ENCODE measurements around the gene STRA6. TPM values are rescaled to one million over a fixed set of nuclear protein-coding genes. Genes with fewer than 3 reads are reported as not detected.

Gene STRA6
- polyA plus RNA-seq, 6 donors from 2014 or later: not detected

DNA sequence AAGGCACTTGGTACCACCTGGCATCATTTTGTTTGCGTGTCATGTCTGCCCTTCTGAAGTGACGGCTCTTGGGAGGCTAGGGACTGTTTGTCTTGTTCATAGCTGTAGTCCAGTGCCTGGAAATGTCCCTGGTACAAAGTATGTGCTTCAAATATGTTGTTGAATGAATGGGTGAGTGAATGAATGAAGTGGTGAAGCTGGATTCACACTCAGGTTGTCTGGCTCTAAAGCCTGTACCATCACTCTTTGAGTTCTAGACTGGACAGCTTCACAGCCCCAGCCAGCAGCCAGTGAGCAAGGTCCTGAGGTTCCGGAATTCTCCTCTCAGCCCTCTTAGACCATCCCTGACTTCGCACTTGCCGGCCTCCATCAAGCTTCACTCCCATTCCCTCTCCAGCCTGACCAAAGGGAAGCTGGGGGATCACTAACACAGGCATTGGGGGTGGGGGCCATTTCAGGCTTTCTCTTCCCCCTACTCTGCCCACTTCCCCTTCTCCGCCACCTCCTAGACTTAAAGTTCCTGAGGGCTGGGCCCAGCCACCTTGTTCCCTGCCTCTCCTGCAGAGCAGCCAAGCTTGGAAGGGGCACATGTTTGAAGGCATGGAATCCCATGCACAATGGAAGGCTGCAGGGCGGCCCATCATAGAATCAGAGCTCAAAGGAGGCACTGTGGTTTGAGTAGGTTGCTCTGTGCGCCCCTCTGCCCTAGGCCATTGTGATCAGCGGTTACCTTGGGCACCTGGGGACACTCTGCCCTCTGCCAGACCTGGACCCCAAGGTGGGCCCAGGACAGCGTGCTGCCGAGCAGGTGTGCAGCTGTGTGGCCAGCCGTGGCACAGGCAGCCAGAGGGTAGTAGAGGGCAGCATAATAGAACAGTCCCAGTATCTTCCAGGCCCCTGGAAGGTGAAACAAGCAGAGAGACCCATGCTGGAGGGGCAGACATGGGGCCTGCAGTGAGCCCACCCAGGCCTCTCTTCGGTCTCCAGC lies 7.7 kb downstream of the STRA6 start:
- Mint-ChIP-seq H3K4me3 (no peak overlapping the region), H3K4me1 (no peaks in the 10 kb centered on the region), H3K27me3 (peaks cover 0 to 13% (median 11%) of the 10 kb centered on the region in 3 donors), H3K9me3 (no peaks in the 10 kb centered on the region), H3K27ac (no peak overlapping the region), H3K36me3 (no peaks in the 10 kb centered on the region)
- ATAC-seq (ENCODE audit: low read depth in 2 of 2) (no peak), DNase-seq (no peak)

DNA sequence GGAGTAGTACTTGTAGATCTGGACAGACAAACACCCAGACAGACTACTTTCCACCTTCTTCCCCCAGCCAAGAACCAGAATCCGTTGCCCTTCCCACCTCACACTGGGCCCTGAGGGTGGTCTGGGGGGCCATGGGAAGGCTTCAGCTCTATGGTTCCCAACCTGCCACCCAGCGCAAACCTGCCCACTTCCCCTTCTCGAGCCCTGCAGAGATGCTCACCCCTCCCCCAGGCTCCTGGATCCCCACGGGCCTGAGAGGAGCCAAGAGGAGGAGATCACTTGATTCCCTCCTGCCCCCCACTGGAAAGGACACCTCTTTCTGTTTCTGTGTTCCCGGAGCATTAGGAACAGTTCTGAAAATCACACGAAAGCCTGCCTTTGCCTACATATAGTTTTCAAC lies 8.7 kb downstream of the STRA6 start:
- Mint-ChIP-seq H3K9me3 (no peaks in the 10 kb centered on the region), H3K27ac (no peak overlapping the region), H3K4me1 (no peaks in the 10 kb centered on the region), H3K27me3 (peaks cover 0 to 13% (median 7%) of the 10 kb centered on the region in 3 donors), H3K4me3 (no peak overlapping the region), H3K36me3 (no peaks in the 10 kb centered on the region)
- no peak for DNase-seq
- no peak for ATAC-seq (ENCODE audit: low read depth in 2 of 2)

DNA sequence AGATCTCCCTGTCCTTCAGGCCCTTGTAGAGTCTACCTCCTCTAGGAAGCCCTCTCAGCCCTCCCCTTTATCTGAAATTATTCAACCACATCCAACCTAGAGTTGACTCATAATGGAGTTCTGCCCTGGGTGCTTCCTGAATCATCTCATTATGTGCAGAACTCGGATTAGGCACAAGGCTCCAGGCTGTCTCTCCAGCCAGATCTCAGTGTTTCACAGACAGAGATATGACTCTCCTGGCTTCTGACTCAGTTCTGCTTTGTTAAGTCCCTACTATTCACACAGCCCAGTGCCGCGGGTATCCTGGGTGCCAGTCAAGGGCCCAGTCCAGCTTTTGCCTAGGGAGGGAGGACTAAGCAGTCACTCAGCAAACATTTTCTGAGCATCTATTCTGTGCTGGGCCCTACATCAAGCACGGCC lies 9.3 kb downstream of the STRA6 start:
- no peak overlapping the region for H3K4me3 Mint-ChIP-seq
- H3K4me1 Mint-ChIP-seq: no peaks in the 10 kb centered on the region

DNA sequence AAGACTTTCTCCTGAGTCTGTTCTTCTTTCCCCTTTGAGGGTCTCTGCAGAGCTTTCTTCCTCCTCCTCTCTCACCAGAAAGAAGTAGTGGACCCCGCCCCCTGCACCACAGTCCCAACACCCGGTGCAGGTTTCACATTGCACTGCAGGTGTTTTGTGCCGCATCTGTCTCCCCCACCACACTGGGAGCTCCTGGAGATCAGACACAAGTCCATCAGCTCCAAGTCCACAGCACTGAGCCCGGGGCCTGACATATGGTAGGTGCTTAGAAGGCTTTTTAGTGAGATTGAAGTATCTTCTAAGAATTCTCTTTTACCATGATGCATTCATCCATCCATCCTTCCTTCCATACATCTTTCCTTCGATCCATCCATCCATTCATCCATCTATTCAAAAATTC lies 9.8 kb downstream of the STRA6 start:
- H3K27me3 Mint-ChIP-seq: peaks cover 0 to 13% (median 7%) of the 10 kb centered on the region in 3 donors
- no peaks in the 10 kb centered on the region for H3K4me1 Mint-ChIP-seq
- no peak overlapping the region for H3K27ac Mint-ChIP-seq

More for the DNA sequence above, 9.3 kb downstream of the STRA6 start:
- Mint-ChIP-seq H3K9me3 (no peaks in the 10 kb centered on the region), H3K36me3 (no peaks in the 10 kb centered on the region), H3K27me3 (peaks cover 0 to 13% (median 7%) of the 10 kb centered on the region in 3 donors), H3K27ac (no peak overlapping the region)
- ATAC-seq (ENCODE audit: low read depth in 2 of 2) (no peak), DNase-seq (no peak)

DNA sequence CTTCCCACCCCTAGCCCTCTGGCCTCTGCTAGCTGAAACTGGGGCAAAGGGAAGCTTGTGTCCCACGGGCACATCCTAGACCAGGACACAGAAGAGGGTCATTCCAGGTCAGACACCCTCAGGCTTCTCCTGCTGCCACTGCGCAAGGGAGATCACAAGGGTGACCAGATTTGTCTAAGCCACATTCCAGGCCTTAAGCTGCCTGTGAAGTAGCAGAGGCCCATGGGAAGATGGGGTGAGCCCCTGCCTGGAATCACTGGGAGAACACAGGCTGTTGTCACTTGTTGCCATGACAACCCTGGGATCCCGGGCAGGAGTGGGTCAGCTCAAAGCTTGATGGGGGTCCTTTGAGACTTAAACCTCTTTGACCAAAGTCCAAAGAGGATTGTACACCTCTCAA lies 10.8 kb downstream of the STRA6 start:
- no peaks in the 10 kb centered on the region for H3K9me3 Mint-ChIP-seq

More for the DNA sequence above, 9.8 kb downstream of the STRA6 start:
- Mint-ChIP-seq H3K36me3 (no peaks in the 10 kb centered on the region), H3K9me3 (no peaks in the 10 kb centered on the region), H3K4me3 (no peak overlapping the region)
- no peak for ATAC-seq (ENCODE audit: low read depth in 2 of 2)
- DNase-seq: no peak

DNA sequence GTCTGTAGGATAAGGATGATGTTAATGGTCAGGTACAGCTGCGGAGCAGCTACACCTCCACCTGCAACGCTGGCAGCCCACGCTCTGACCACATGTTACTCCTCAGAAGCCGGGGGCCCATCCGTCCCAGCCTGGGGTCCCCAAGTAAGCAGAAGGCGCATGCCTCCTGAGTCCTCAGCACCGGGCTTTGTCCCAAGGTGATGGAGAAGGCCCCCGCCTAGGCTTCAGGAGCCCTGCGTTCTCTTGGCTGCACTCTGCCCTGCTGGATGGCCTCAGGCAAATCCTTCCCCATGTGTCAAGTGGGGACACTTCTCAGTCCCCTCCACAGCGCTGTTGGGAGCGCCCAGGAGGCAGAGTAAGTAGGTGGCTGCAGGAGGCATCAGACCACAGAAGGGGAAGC lies 14.4 kb downstream of the STRA6 start:
- ATAC-seq (ENCODE audit: low read depth in 2 of 2): no peak
- Mint-ChIP-seq H3K4me1 (no peaks in the 10 kb centered on the region), H3K4me3 (no peak overlapping the region), H3K27ac (no peak overlapping the region), H3K27me3 (peaks cover 0 to 13% (median 6%) of the 10 kb centered on the region in 3 donors), H3K36me3 (no peaks in the 10 kb centered on the region), H3K9me3 (no peaks in the 10 kb centered on the region)
- DNase-seq: no peak

More for the DNA sequence above, 10.8 kb downstream of the STRA6 start:
- DNase-seq (no peak), ATAC-seq (ENCODE audit: low read depth in 2 of 2) (no peak)
- Mint-ChIP-seq H3K4me3 (no peak overlapping the region), H3K36me3 (no peaks in the 10 kb centered on the region), H3K27me3 (peaks cover 0 to 13% (median 7%) of the 10 kb centered on the region in 3 donors), H3K4me1 (no peaks in the 10 kb centered on the region), H3K27ac (no peak overlapping the region)

DNA sequence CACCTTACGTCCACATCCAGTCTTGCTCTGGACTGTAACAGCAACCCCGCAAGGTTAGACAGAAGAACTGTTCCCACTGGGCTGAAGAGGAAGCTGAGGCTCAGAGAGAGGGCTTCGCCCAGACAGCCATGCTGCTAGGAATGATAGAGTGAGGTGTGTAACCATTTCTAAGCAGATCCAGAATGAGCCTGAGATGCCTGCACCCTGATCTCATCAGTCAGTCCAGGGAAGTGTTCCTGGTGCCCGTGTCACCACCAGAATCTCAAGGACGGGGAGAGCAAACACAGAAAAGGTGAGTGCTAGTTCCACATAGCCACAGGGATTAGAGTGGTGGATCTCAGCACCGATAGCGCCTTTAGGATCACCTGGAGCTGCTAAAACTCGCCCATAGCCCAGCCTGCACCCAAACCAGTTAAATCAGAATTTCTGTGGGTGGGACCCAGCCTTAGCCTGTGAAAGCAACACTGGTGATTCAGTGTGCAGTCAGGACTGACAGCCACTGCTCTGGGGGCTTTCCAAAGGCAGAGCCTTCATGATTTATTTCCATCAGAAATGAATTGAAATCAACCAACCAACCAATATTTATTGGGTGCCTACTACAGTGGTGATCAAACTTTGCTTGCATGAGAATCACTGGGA lies 16.8 kb downstream of the STRA6 start:
- no peak for DNase-seq
- Mint-ChIP-seq H3K4me3 (no peak overlapping the region), H3K27ac (no peak overlapping the region)

DNA sequence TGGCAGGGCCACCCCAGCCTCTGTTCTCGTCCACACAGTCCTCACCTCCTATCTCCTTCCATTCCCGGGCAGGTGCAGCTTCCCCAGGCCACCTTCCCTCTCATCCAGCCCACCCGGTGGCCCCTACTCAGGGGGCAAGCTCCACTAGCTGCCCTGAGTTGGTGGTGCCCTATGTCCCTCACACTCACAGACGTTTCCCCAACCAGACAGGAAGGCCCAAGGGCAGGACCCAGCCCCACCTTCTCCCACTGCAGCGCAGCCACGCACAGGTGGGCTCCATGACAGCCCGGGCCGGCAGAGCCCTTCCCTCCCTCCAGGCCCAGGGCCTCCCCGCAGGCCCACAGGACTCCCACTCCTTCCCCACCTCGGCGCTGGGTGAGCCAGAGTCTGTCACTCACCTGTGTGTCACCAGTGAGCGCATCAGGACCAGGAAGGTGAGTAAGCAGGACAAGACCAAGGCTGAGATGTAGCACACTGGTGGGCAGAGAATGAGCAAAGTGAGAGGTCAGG lies 17.9 kb downstream of the STRA6 start:
- no peaks in the 10 kb centered on the region for H3K4me1 Mint-ChIP-seq
- H3K9me3 Mint-ChIP-seq: no peaks in the 10 kb centered on the region
- H3K27ac Mint-ChIP-seq: no peak overlapping the region

More for the DNA sequence above, 16.8 kb downstream of the STRA6 start:
- Mint-ChIP-seq H3K9me3 (no peaks in the 10 kb centered on the region), H3K4me1 (no peaks in the 10 kb centered on the region), H3K27me3 (peaks cover 0 to 8% (median 0%) of the 10 kb centered on the region in 3 donors), H3K36me3 (no peaks in the 10 kb centered on the region)
- no peak for ATAC-seq (ENCODE audit: low read depth in 2 of 2)

DNA sequence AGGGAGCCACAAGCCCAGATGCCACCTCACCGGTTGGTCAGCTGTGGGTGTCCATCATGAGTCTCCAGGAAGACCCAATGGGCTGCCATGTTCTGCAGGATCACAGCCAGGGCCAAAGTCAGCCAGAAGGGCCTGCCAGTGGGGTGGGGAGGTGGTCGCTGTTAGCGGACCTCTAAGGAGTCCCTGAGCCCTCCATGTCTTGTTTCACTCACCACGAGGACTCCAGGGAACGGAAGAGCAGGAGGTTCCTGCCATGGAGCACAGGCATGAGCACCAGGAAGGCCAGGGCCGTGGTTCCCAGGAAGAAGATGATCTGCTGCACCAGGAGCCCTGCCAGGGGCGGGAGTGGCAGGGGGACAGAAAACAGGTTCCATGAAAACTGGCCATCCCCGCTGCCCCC lies 20.5 kb downstream of the STRA6 start:
- no peak overlapping the region for H3K27ac Mint-ChIP-seq
- peaks cover 3 to 33% (median 25%) of the 10 kb centered on the region in 3 donors for H3K27me3 Mint-ChIP-seq
- H3K36me3 Mint-ChIP-seq: no peaks in the 10 kb centered on the region
- no peak for ATAC-seq (ENCODE audit: low read depth in 2 of 2)
- H3K4me1 Mint-ChIP-seq: no peaks in the 10 kb centered on the region
- no peak overlapping the region for H3K4me3 Mint-ChIP-seq
- no peak for DNase-seq
- no peaks in the 10 kb centered on the region for H3K9me3 Mint-ChIP-seq

More for the DNA sequence above, 17.9 kb downstream of the STRA6 start:
- no peaks in the 10 kb centered on the region for H3K36me3 Mint-ChIP-seq
- H3K27me3 Mint-ChIP-seq: peaks cover 0 to 18% (median 5%) of the 10 kb centered on the region in 3 donors
- ATAC-seq (ENCODE audit: low read depth in 2 of 2) (no peak), DNase-seq (no peak)
- H3K4me3 Mint-ChIP-seq: no peak overlapping the region

DNA sequence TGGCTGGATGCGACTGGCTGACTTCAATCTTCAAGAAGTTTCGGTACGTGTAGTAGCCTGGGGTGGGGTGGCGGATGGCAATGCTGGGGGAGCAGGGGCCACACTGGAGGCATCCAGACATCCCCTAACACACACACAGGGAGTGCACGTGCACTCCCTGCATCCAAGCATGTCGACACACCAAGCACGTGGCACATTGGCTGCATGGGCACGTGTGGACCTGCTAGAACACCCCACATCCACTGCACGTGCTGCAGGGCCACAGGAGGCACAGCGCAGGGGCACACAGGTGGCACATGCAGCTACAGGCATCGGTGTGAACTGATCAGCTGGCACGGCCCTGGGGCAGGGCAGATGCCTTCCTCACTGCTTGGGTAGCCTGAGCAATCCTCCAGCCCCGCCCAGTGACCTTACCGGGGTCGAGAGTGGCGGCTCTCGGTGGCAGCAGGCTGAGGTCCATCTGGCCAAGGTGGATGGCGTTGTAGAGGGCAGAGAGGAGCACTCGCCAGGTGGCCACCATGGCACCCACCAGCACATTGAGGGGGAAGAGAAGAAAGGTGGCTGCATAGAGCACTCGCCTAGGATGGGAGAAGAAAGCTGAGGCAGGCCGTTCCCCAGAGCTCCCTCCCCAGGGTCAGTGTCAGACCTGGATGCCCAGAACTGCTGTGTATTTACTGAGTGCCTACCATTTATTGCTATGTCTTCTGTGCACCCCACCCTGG lies 21.5 kb downstream of the STRA6 start:
- no peaks in the 10 kb centered on the region for H3K36me3 Mint-ChIP-seq
- H3K9me3 Mint-ChIP-seq: no peaks in the 10 kb centered on the region
- no peak for ATAC-seq (ENCODE audit: low read depth in 2 of 2)
- H3K4me1 Mint-ChIP-seq: no peaks in the 10 kb centered on the region
- DNase-seq: no peak
- H3K27ac Mint-ChIP-seq: no peak overlapping the region
- no peak overlapping the region for H3K4me3 Mint-ChIP-seq
- peaks cover 3 to 33% (median 29%) of the 10 kb centered on the region in 3 donors for H3K27me3 Mint-ChIP-seq

DNA sequence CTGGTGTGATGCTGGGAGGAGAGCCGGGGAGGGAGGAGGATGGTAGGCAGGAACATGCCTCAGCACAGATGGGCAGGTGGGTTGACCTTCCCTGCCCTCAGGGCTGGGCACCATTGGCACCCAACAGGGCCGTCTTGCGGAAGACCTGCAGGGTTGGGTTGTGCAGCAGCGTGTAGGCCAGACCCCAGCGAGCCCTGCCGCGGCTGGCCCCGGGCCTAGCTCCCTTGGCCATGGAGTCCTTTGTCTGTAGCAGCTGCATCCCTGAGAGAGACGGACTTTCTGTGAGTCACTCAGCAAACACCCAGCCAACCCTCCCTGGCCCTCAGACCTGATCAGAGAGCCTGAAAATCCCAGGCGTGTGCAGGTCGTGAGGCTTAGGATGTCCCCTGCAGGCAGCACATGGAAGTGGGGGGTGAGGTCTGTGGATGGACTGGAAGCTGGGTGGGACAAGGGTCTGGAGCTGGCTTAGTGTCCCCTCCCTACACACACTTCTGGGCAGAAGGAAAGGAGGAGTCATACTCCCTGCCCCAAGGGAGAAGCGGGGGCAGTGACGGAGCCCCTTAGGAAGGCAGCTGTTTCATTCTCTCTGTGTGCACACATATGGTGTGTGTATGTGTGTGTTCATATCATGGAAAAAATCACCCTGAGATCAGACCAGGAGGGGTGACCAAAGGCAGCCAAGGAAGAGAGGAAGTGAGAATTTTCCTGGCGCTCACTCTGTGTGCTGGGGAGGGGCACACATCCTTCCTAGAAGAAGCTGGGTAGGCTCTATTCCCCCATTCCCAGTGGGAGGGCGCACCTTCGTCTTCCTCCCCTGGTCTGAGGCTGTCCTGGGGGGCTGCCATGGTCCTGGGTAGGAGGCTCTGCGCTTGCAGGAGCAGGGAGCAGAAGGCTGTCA lies 22.4 kb downstream of the STRA6 start:
- Mint-ChIP-seq H3K36me3 (no peaks in the 10 kb centered on the region), H3K4me1 (no peaks in the 10 kb centered on the region), H3K27ac (no peak overlapping the region), H3K27me3 (peaks cover 3 to 33% (median 29%) of the 10 kb centered on the region in 3 donors), H3K4me3 (no peak overlapping the region), H3K9me3 (no peaks in the 10 kb centered on the region)
- DNase-seq (no peak), ATAC-seq (ENCODE audit: low read depth in 2 of 2) (no peak)

DNA sequence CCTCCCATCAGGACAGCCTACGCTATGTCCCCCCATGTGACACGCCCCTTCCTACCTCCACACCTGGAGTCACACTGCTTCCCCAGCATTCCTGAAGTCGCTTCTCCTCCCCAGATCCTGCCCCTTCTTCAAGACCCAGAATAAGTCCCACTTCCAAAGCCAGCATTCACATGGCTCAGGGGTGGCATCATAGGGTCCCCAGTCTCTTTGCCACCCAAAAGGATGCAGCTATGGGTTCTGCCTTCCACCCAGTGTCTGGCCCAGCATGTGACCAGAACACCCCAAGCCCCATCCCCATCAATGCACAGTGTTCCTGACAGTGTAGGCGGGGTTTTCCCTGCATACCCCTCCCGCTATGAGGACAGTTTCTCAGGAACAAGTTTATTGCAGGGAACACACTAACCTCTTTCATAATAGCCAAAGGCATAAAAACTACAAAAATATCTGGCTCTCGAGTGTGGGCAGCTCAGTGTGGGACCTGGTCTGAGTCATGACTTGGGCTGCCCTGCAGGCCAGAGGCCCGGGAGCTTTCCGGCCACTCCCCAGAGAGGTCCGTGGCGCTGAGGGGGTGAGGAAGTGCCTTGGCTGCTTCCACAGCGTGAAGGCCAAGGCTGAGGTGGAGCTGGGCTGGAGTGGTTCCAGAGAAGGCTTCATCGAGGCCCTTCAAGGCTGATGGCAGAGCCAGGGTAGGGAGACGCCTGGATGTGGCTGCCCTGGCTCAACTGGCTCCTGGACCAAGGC lies 23.3 kb downstream of the STRA6 start:
- no peak for DNase-seq
- Mint-ChIP-seq H3K4me3 (peak overlapping the region in 1 of 8 donors; percentile 59), H3K4me1 (no peaks in the 10 kb centered on the region), H3K27me3 (peaks cover 3 to 33% (median 29%) of the 10 kb centered on the region in 3 donors), H3K27ac (peak overlapping the region in 1 of 6 donors; percentile 40), H3K9me3 (no peaks in the 10 kb centered on the region), H3K36me3 (no peaks in the 10 kb centered on the region)
- no peak for ATAC-seq (ENCODE audit: low read depth in 2 of 2)
